Small intestine (tissue), 7 donors: Measurements from ENCODE around the gene CADM2. TPM values are rescaled to one million over a fixed set of nuclear protein-coding genes. Genes with fewer than 3 reads are reported as not detected.

Experiments
- DNase-seq, 2 donors: peaks; one replicate each; pipeline versions ENCODE4 v3.0.0 to v3.0.0-alpha.2; 2013
- FAIRE-seq: peaks from 2 replicates; lab custom pipeline; 2012; peaks lifted over from hg19 to GRCh38; lab: Jason Lieb, UNC
- H3K27ac ChIP-seq, 3 donors: one replicate each; pipeline ENCODE4 v1.5.1; 2013; ENCODE audit warnings: low read length in 2 of 3, mild to moderate bottlenecking in 2 of 3, control low read depth in 1 of 3, inconsistent platforms in 1 of 3, low read depth in 1 of 3, moderate library complexity in 1 of 3
- H3K27me3 ChIP-seq, 3 donors: one replicate each; pipeline ENCODE4 v1.6.1; 2013; ENCODE audit warnings: low read length in 3 of 3, inconsistent platforms in 1 of 3; ENCODE audit not compliant: control insufficient read depth in 3 of 3, insufficient read depth in 3 of 3
- H3K36me3 ChIP-seq, 3 donors: one replicate each; pipeline ENCODE4 v1.6.1; 2013; ENCODE audit warnings: low read length in 3 of 3, inconsistent platforms in 1 of 3, low read depth in 1 of 3, mild to moderate bottlenecking in 1 of 3, moderate library complexity in 1 of 3; ENCODE audit not compliant: control insufficient read depth in 3 of 3, insufficient read depth in 2 of 3
- H3K4me1 ChIP-seq, 3 donors: one replicate each; pipeline ENCODE4 v1.6.1; 2013; ENCODE audit warnings: low read length in 2 of 3, inconsistent platforms in 1 of 3, low read depth in 1 of 3, mild to moderate bottlenecking in 1 of 3, moderate library complexity in 1 of 3; ENCODE audit not compliant: control insufficient read depth in 3 of 3, insufficient read depth in 2 of 3
- H3K4me3 ChIP-seq, 3 donors: one replicate each; pipeline ENCODE4 v1.5.1; 2013; ENCODE audit warnings: low read length in 3 of 3, control low read depth in 1 of 3, inconsistent platforms in 1 of 3, low read depth in 1 of 3, mild to moderate bottlenecking in 1 of 3, moderate library complexity in 1 of 3
- H3K9me3 ChIP-seq, 2 donors: one replicate each; pipeline ENCODE4 v1.6.1; 2013; ENCODE audit warnings: low read depth in 1 of 2, low read length in 1 of 2; ENCODE audit not compliant: control insufficient read depth in 2 of 2, insufficient read depth in 1 of 2
- WGBS, 3 donors: extraction: QIAGEN DNeasy Blood & Tissue Kit; methylation state at CpG; one replicate each; pipeline ENCODE4 v1.1.7; 2013; 5-methylcytosine and 5-hydroxymethylcytosine counted together
- polyA plus RNA-seq, 4 donors: library from polyadenylated mRNA; stranded (reverse) in 3 of 4; unstranded in 1 of 4; fragments of 200-250 nt in 3 of 4; fragments of 120-200 nt in 1 of 4; gene quantifications; one replicate each; pipeline versions ENCODE4 v1.2.1 to v1.2.3, GENCODE V29; 2013
- donor health status: healthy with polysubstance abuse.
- donor health status: control.
- donor health status: control.
- donor health status: Bipolar disorder and iron deficiency.
- donor health status: healthy.

The CADM2 gene
- polyA plus RNA-seq, 4 donors = 0.95 to 2.4 TPM; not detected in 2

DNA sequence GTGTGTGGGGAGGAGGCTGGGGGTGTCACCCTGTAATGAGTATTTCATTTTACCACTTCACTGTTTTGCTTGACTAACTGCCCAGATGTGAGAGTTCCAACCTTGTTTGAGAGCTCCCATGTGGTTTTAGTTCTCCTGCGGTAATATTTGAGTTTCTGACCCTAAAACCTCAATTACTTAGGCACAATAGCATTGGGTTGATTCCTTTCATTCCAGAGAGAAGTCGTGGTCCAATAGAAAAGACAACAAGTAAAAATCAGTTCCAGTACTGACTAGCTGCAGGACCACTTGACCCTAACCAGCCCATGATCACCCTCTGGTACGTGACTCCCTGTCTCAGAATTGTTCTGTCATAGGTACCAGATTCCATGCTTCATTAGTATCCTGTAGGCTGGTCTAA, 630.4 kb downstream of the CADM2 start:
- H3K4me1 ChIP-seq = no peaks in the 10 kb centered on the region
- H3K27me3 ChIP-seq = no peaks in the 10 kb centered on the region
- 52 to 64% (median 61%) methylated on average over 3 of the region's 3 CpGs for WGBS, 3 donors
- no peaks in the 10 kb centered on the region for H3K36me3 ChIP-seq
- H3K9me3 ChIP-seq = no peaks in the 10 kb centered on the region
- FAIRE-seq = no peak
- no peak overlapping the region for H3K4me3 ChIP-seq
- no peak for DNase-seq
- no peak overlapping the region for H3K27ac ChIP-seq

DNA sequence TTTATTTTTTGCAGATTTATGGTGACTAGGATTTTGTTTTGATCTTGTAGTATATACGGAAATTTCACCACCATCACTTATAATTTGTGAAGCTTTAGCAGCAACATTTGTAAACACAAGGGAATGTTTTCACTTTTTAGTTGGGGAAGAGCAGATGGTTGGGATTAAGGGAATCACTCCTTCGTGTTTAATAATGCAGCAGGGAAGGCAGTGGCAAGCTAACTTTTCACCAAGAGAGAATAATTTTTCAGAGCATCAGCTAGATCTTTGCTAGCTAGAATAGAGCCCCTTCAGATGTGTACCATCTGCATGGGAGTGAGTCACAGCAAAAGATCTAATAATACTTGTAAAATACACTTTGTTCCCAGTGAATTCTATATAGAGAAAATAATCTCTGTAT, 632.7 kb downstream of the CADM2 start:
- no peaks in the 10 kb centered on the region for H3K36me3 ChIP-seq
- FAIRE-seq (no peak), DNase-seq (no peak)
- H3K9me3 ChIP-seq = no peaks in the 10 kb centered on the region
- no peak overlapping the region for H3K27ac ChIP-seq
- WGBS, 3 donors = 57 to 69% (median 68%) methylated on average over 2 of the region's 2 CpGs
- H3K27me3 ChIP-seq = no peaks in the 10 kb centered on the region
- no peaks in the 10 kb centered on the region for H3K4me1 ChIP-seq
- no peak overlapping the region for H3K4me3 ChIP-seq

- FAIRE-seq = no peak
- H3K9me3 ChIP-seq = no peaks in the 10 kb centered on the region
- H3K4me1 ChIP-seq = no peaks in the 10 kb centered on the region
- H3K36me3 ChIP-seq = no peaks in the 10 kb centered on the region
- DNase-seq = no peak
- WGBS, 3 donors = 65 to 86% (median 78%) methylated on average over 1 of the region's 1 CpG
- no peaks in the 10 kb centered on the region for H3K27me3 ChIP-seq
- no peak overlapping the region for H3K4me3 ChIP-seq
- H3K27ac ChIP-seq = no peak overlapping the region
These were observed 633.5 kb downstream of the CADM2 start for GRCh38 chr3:85592256-85592655.

- Histone ChIP-seq H3K9me3 (no peaks in the 10 kb centered on the region), H3K4me3 (no peak overlapping the region), H3K36me3 (no peaks in the 10 kb centered on the region), H3K27ac (no peak overlapping the region), H3K27me3 (no peaks in the 10 kb centered on the region), H3K4me1 (no peaks in the 10 kb centered on the region)
- FAIRE-seq (no peak), DNase-seq (no peak)
- 59 to 76% (median 61%) methylated on average over 1 of the region's 1 CpG for WGBS, 3 donors
These were observed 635.9 kb downstream of the CADM2 start for GRCh38 chr3:85594676-85595075.

GRCh38 chr3:85603378-85603777, 644.6 kb downstream of the CADM2 start:
- Histone ChIP-seq H3K9me3 (no peaks in the 10 kb centered on the region), H3K4me1 (no peaks in the 10 kb centered on the region), H3K27ac (peak overlapping the region in 1 of 3 donors; percentile 4), H3K27me3 (no peaks in the 10 kb centered on the region), H3K4me3 (no peak overlapping the region), H3K36me3 (no peaks in the 10 kb centered on the region)
- FAIRE-seq = no peak
- no peak for DNase-seq
- WGBS, 3 donors = 16 to 65% (median 42%) methylated on average over 1 of the region's 1 CpG

DNA sequence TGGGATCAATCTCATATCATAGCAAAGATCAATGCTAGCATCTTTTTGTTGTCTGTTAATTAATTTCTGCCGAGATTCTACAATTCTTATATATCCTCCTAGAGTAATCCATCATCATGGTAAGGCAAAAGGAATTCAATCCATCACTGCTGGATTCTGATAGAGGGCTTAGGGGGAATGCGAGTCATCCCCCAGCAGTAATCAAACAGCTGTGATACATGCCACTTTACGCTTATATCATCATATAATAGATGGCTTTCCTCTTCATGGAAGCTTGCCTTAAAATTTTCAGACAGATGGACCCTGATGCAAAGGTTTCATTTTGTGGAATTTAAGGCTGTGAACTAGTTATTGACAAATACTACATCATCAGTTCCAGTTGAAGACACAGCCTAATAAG, 645.9 kb downstream of the CADM2 start:
- no peaks in the 10 kb centered on the region for H3K9me3 ChIP-seq
- H3K4me3 ChIP-seq = no peak overlapping the region
- WGBS, 3 donors = 68 to 77% (median 71%) methylated on average over 3 of the region's 3 CpGs
- H3K36me3 ChIP-seq = no peaks in the 10 kb centered on the region
- no peak overlapping the region for H3K27ac ChIP-seq
- no peaks in the 10 kb centered on the region for H3K4me1 ChIP-seq
- FAIRE-seq (no peak), DNase-seq (no peak)
- H3K27me3 ChIP-seq = no peaks in the 10 kb centered on the region

- Histone ChIP-seq H3K4me3 (no peak overlapping the region), H3K9me3 (no peaks in the 10 kb centered on the region), H3K4me1 (no peaks in the 10 kb centered on the region), H3K27ac (no peak overlapping the region), H3K27me3 (no peaks in the 10 kb centered on the region), H3K36me3 (no peaks in the 10 kb centered on the region)
- 66 to 83% (median 76%) methylated on average over 2 of the region's 2 CpGs for WGBS, 3 donors
- FAIRE-seq (no peak), DNase-seq (no peak)
These were observed 646.3 kb downstream of the CADM2 start for GRCh38 chr3:85605066-85605465.

- Histone ChIP-seq H3K4me1 (no peaks in the 10 kb centered on the region), H3K4me3 (no peak overlapping the region), H3K36me3 (no peaks in the 10 kb centered on the region), H3K27ac (no peak overlapping the region), H3K27me3 (no peaks in the 10 kb centered on the region), H3K9me3 (no peaks in the 10 kb centered on the region)
- FAIRE-seq (no peak), DNase-seq (no peak)
- 13 to 22% (median 19%) methylated on average over 2 of the region's 2 CpGs for WGBS, 3 donors
These were observed 667.9 kb downstream of the CADM2 start for GRCh38 chr3:85626662-85627061.

DNA sequence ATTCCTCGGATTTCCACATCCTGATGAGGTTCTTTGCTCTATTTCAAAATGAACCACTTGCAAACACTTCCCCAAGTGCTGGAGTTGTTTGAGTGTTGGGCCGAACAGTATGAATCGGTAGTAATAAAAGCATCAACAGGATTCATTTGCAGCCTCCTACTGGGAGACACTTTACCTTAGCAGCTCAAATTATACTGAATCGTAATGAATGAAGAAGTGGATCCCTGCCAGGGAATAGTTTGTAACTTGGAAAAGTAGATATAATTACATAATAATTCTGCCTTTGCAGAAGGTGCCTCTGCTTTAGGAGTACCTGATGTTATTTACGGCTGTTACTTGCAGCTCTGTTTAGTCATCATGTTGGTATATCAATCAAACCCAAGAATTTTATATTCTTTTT, 669.1 kb downstream of the CADM2 start:
- no peak overlapping the region for H3K27ac ChIP-seq
- no peaks in the 10 kb centered on the region for H3K36me3 ChIP-seq
- DNase-seq (no peak), FAIRE-seq (no peak)
- no peak overlapping the region for H3K4me3 ChIP-seq
- H3K4me1 ChIP-seq = no peaks in the 10 kb centered on the region
- WGBS, 3 donors = 77 to 81% (median 80%) methylated on average over 5 of the region's 5 CpGs
- H3K9me3 ChIP-seq = no peaks in the 10 kb centered on the region
- H3K27me3 ChIP-seq = no peaks in the 10 kb centered on the region
